Glomerular visceral epithelial cell (primary cell): ENCODE measurements around the gene EMILIN1.

Experiments used
- DNase-seq: peaks from one replicate; pipeline ENCODE4 v3.0.0-alpha.2; 2016; ENCODE audit errors: extremely low spot score

Gene EMILIN1

GRCh38 chr2:27123302-27124150, 45.1 kb downstream of the EMILIN1 start, which contains the start of gene ABHD1:
Gene ABHD1 (plus strand): TSS chr2:27123815. CDS start chr2:27123949, 134 bp downstream.
- DNase-seq, result peak; percentile 7

GRCh38 chr2:27125104-27125503, 46.7 kb downstream of the EMILIN1 start:
- DNase-seq, result no peak

GRCh38 chr2:27126252-27126710, 47.9 kb downstream of the EMILIN1 start:
- no peak for DNase-seq

- no peak for DNase-seq
Measured at GRCh38 chr2:27127883-27128667, 49.7 kb downstream of the EMILIN1 start.

DNA sequence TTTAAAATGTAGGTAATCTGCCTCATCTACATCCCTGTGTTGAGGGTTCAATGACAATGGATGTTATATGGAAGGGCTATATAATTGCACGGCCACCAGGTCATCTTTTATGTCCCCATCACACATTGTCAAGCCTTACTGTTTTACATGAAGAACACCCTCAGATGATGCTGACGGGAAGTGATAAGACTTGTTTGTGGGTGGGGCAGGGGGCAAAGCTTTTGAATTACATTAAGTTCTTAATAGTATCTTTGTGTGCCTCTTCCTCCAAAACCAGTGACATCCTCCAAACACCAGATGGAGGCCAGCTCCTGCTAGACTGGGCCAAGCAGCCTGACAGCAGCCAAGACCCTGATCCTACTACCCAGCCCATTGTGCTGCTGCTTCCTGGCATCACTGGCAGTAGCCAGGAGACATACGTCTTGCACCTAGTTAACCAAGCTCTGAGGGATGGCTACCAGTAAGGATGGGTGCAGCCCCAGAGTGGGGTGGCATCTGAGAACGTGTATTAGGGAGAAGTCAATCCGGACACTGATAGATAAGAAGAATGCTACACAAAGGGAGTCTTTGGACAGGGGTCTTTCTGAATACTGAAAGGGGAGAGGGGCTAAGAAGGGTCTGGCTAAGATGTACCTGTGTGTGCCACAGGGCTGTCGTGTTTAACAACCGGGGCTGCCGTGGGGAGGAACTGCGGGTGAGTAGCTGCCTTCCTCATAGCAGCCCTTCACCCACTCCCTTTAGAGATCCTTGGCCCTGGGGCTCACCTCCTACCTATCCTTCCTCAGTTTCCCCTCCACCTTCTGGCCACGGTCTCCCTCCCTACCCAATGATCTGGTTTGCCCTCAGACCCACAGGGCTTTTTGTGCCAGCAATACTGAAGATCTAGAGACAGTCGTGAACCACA, 50.5 kb downstream of the EMILIN1 start:
- no peak for DNase-seq

- no peak for DNase-seq
Measured at GRCh38 chr2:27130396-27130795, 52.0 kb downstream of the EMILIN1 start.

GRCh38 chr2:27131429-27131828, 53.0 kb downstream of the EMILIN1 start:
- DNase-seq, result no peak

GRCh38 chr2:27133195-27133875, 54.9 kb downstream of the EMILIN1 start:
- no peak for DNase-seq

DNA sequence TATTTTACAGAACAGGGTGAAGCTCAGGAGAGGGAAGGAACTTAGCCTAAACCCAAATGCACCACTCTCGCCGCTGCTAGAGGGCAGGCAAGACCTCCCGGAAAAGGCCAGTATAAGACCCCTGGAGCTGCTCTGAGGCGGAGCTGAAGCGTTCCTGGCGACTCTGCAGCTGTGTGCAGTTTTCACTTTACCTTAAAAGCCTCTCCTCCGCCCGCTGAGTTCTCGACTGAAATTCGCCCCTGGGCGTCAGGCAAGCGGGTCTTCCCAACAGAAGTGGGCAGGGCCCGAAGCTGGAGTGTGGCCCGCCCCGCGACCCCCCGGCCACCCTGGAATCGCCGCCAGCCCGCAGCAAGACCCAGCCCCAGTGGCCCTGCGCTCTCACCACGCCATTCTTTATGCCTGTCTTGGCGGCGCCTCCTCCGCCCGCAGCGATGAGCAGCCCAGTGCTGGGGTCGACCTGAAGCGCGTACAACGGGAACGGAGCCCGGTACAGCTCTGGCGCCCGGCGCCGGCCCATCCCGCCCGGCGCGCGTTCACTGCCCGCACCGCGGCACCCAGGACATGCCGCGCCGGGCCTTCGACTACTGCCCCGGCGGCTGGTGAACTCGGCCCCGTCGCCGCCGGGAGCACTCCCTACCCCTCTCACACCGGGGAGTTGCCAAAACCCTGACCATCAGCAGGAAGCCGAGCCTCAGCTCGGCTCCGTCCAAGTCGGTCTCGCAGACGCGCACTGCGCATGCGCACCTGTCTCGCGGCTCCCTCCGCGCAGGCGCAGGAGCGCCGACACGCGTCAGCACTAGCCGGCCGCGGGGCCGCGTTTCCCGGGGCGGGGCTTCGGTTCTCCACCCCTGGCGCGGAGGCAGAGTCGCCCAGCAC, 55.7 kb downstream of the EMILIN1 start, which contains the start of gene PREB:
Gene PREB (minus strand): TSS at position 732 of the 876 bp plus-strand sequence. CDS start 215 bp downstream, at position 517.
- peak; percentile 94 for DNase-seq

DNA sequence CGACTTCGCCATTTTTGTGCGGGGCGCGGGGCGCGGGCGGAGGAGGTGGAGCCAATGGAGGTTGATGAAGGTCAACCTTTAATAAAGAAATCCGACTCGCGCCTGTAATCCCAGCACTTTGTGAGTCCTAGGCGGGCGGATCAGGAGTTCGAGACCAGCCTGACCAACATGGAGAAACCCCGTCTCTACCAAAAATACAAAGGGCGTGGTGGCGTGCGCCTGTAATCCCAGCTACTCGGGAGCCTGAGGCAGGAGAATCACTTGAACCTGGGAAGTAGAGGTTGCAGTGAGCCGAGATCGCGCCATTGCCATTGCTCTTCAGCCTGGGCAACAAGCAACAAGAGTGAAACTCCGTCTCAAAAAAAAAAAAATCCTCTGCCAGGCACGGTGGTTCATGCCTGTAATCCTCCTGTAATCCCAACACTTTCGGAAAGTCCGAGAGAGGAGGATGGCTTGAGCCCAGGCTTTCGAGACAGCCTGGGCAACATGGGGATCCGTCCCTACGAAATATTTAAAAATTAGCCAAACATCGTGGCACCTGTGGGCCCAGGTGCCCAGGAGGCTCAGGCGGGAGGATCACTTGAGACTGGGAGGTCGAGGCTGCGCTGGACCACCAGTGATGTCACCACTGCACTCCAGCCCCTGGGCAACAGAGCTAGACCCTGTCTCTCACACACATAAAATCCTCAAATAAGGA, 56.5 kb downstream of the EMILIN1 start:
- no peak for DNase-seq

GRCh38 chr2:27135478-27135955, 57.1 kb downstream of the EMILIN1 start:
- DNase-seq, result no peak
